ENCODE measurements around the gene ACSL5.

Gene ACSL5, protein sequence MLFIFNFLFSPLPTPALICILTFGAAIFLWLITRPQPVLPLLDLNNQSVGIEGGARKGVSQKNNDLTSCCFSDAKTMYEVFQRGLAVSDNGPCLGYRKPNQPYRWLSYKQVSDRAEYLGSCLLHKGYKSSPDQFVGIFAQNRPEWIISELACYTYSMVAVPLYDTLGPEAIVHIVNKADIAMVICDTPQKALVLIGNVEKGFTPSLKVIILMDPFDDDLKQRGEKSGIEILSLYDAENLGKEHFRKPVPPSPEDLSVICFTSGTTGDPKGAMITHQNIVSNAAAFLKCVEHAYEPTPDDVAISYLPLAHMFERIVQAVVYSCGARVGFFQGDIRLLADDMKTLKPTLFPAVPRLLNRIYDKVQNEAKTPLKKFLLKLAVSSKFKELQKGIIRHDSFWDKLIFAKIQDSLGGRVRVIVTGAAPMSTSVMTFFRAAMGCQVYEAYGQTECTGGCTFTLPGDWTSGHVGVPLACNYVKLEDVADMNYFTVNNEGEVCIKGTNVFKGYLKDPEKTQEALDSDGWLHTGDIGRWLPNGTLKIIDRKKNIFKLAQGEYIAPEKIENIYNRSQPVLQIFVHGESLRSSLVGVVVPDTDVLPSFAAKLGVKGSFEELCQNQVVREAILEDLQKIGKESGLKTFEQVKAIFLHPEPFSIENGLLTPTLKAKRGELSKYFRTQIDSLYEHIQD

DNA sequence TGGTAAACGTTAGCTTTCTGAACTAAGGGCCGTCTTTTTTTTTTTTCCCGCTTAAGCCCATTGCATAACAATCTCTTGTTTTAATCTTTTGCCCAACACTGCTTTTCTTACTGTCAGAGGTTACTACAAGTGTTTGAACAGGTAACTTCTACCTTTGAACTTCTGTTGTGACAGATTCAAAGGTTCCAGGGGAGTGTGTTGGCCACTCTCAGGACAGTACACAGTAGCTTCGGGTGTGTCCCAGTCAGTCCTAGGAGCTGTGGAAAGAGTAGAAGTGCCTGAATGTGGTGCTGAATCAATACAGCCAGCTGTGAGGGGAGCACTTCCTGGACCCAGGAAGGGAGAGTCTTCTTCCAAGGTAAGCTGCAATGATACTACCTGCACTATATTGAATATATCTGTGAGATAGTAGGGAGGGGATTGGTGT, at the start of gene ACSL5:
Gene ACSL5, plus strand, starts transcription at position 205 of the 427 bp plus-strand sequence. CDS start 20,831 bp downstream, outside the sequence.
- DNase-seq: no peak

DNA sequence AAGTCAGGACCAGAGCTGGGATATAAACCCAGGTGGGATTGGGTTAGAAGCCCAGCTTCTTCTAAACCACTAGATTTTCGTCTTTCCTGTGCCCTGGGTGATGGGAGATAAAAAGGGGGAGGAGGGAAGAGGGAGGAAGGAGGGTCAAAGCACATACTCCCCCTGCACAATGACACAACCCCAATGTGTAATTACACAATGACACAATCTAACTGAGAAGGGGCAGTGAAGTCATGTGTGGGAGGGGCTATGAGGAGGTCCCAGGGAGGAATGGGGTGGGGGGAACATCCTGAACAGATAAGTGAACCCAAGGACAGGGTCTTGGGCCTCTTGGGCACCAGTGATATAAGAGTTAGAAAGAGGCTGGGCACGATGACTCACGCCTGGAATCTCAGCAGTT, 46.2 kb upstream of the ACSL5 start:
- DNase-seq: no peak

GRCh38 chr10:112330162-112330561, 43.8 kb upstream of the ACSL5 start:
- no peak for DNase-seq

GRCh38 chr10:112330607-112331160, 43.2 kb upstream of the ACSL5 start:
- no peak for DNase-seq

DNA sequence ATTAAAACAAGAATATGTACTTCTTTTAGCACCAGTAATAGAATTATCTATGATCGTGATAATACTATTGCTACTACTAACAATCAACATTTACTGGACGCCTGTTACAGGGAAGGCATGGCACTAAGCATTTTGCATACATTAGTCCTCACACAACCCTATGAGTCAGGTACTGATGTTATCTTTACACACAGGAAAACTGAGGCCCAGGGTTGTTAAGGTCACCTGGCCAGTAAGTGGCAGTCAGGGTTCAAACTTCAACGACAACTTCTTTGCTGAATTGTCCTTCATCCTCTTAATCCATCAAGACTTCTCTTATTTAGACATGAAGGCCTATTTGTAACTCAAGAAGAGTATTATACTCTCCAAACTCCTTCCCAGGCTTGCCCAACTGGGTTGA, 41.9 kb upstream of the ACSL5 start:
- no peak for DNase-seq

GRCh38 chr10:112332509-112333228, 41.2 kb upstream of the ACSL5 start:
- peak; percentile 16 for DNase-seq

GRCh38 chr10:112333452-112333851, 40.5 kb upstream of the ACSL5 start:
- DNase-seq: no peak

GRCh38 chr10:112335111-112335867, 38.6 kb upstream of the ACSL5 start:
- DNase-seq: no peak

DNA sequence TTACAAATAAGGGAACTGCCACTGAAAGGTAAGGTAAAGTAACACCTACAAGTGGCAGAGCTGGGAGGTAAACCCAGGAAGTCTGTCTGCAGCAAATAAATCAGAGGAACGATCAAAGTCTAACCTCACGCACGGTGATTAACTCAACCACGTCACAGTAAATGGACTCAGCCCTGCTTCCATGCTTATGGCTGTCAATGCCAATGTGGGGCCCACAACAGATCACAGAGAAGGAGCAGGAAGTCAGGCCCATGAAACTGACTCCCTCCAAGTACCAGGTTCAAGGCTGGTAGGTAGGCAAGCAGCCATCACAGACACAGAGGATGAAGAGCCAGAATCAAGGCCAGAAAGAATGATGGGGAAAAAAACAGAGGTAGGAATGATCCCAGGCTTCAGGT, 38.0 kb upstream of the ACSL5 start:
- DNase-seq: no peak

GRCh38 chr10:112336556-112337201, 37.2 kb upstream of the ACSL5 start:
- no peak for DNase-seq

DNA sequence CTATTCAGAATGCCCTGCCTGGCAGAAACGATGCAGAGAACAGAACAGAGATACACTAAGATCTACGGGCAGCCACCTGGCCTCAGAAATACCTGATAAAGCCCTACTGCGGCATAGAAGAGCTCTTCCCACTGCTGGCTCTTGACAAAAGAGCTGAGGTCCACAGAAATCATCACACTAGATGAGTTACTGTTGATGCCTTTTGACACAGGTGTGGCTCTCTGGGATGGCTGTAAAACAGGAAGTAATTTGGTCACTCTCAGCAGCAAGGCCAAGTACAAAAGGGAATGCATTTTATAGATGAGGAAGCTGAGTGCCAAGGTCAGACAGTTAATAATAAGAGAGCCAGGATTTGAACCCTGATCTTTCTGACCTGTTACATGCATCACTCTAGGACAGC, 35.0 kb upstream of the ACSL5 start:
- DNase-seq: no peak

- no peak for DNase-seq
Observed at GRCh38 chr10:112340601-112341000, 33.3 kb upstream of the ACSL5 start.

DNA sequence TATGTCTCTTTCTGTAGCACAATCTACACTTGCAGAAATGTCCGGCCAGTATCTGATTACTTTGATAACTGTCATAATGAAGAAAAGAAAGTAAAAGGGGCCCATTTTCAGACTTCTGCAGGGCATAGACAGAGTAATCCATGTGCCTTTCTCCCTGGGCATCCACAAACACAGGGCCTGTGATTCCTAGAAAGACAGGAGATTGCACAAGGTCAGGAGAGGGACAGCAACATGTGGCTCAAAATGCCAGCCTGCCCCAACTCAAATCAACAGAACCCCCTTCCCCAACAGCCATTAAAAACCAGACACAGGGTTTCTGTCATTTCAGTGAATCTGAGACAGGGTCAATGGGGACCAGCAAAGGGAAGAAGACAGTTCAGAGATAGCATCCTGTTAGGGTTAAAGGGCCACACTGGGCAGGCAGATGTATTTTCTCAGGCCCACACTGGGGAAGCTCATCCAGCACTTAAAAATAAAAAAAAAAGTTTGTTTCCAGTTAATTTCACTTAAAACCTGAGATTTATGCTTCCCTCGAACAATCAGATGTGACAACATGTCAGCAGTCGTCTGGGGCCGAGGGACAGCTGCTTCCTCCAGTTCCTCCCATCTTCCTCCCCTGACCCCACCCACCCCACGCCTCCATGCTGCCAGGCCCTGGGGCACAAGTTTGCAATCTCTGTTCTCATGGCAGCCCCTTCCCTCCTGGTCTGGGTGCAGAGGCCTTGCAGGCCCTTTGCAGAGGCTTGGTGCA, 30.7 kb upstream of the ACSL5 start:
- DNase-seq: no peak

DNA sequence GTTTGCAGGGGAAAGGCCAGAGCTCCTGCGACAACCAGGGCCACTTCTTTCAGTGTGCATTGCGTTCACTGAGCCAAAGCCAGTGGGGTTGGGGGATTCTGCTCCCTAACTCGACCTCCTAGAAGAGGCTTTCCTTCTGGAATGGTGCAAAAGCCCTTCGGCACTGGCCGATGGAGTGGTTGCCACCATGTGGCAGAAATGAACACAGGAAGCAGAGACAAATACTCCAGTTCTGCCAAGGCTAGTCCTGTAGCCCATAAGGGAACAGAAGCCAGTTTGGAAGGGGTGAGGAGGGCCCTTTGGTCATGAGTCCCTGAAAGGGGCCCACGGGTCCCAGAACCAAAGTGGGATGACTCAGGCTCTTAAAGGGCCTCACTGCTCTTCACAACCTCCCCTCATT, 29.7 kb upstream of the ACSL5 start:
- no peak for DNase-seq

GRCh38 chr10:112345202-112345601, 28.7 kb upstream of the ACSL5 start:
- DNase-seq: no peak

GRCh38 chr10:112345743-112346142, 28.2 kb upstream of the ACSL5 start:
- no peak for DNase-seq

DNA sequence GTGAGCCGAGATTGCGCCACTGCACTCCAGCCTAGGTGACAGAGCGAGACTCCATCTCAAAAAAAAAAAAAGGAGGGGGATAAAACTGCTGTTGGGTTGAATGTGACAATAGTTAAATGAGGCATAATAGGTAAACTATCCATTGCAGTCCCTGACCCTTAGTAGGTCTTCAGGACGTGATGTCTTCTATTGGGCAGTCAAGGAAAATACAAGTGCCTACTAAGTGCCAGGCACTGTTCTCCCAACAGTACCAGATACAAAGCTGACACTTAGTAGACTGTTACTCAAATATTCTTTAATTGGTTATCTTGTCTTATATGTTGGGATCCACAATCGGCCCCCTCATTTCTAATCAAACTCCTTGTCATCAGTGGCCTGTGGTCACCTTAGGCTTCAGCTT, 27.1 kb upstream of the ACSL5 start:
- DNase-seq: no peak

DNA sequence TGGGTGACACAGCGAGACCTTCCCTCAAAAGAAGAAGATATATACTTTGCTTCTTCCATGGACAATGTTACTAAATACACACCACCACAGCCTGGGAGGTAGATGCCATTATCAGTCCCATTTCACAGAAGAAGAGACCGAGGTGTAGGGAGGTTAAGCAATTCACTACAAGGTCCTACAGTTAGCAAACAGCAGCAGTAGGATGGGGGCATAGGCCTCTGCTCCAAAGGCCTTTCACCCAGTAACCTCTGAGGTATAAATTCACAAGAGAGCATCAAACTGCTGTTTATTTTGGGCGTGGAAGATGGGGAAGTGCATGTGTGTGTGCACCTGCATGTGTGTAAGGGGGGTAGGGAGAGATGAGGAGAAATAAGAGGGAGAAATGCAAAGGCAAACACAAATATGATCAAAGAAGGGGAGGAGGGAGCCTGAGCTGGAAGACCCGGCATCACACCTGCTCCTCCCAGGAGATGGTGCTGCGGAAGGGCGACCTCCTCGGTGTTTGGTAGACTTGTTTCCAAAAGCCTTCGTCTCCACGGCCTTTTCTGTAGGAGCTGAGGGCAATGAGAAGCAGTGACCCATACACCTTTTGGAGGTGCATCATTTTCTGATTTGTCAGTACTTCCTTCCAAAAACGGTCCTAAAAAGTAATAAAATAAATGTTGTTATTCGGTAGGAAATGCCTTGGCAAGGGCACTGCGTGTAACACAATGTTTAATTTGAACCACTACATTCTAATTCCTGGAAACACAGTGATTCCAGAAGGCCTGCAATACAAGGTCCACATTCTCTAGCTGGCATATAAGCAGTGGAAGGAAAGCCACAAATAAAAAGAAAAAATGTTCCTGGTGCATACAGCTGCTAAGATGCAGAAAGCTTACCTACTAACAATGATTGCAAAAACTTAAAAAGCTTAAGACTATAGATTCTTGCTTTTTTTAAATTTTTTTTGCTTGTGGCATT, 25.9 kb upstream of the ACSL5 start:
- DNase-seq: no peak

- DNase-seq: no peak
Observed at GRCh38 chr10:112348759-112349158, 25.2 kb upstream of the ACSL5 start.

DNA sequence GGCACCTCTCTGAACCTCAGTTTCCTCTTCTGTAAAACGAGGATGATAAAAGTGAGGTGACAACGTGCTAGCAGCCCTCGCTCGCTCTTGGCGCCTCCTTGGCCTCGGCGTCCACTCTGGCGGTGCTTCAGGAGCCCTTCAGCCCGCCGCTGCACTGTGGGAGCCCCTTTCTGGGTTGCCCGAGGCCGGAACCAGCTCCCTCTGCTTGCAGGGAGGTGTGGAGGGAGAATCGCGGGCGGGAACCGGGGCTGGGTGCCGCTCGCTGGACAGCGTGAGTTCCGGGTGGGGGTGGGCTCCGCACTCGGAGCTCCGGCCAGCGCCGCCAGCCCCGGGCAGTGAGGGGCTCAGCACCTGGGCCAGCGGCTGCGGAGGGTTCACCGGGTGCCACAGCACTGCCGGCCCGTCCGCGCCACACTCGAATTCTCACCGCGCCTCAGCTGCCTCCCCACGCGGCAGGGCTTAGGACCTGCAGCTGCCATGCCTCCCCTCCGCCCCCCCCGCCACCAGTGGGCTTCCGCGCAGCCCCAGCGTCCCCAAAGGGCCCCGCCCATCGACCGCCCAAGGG, 24.3 kb upstream of the ACSL5 start:
- DNase-seq: no peak

Measured in stimulated activated CD4-positive, alpha-beta T cell treated with anti-CD3 and anti-CD28 coated beads, Interleukin-1b, Interleukin-23, amount 100 ng/mL, for 48 hours (primary cell).